ENCODE results near the gene PRKAA1.
"Not testable (repeated sequence)": the region's sequence is repeated elsewhere in the genome, so short reads cannot be mapped to it uniquely, and the experiment has no call there.

The PRKAA1 gene

DNA sequence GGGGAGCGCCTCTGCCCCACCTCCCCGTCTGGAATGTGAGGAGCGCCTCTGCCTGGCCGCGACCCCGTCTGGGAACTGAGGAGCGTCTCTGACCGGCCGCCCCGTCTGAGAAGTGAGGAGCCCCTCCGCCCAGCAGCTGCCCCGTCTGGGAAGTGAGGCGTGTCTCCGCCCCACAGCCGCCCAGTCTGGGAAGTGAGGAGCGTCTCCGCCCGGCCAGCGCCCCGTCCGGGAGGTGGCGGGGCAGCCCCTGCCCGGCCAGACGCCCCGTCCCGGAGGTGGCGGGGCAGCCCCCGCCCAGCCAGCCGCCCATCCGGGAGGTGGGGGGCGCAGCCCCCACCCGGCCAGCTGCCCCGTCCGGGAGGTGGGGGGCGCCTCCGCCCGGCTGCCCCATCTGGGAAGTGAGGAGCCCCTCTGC, 75.7 kb downstream of the PRKAA1 start:
- DNase-seq (ENCODE audit: low read depth), result not testable (repeated sequence)

DNA sequence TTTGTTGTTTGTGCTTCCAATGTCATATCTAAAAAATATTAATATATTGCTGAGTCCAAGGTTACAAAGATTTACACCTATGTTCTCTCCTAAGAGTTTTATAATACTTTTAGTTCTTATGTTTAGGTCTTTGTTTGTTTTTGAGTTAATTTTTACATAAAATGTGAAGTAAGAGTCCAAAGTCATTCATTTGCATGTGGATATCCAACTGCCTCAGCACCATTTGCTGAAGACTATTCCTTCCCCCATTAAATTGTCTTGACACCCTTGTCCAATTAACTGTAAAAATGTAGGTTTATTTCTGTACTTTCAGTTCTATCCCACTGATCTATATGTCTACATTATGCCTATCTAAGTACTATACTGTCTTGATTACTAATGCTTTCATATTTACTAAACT, 78.1 kb downstream of the PRKAA1 start:
- no peak for DNase-seq (ENCODE audit: low read depth)

DNA sequence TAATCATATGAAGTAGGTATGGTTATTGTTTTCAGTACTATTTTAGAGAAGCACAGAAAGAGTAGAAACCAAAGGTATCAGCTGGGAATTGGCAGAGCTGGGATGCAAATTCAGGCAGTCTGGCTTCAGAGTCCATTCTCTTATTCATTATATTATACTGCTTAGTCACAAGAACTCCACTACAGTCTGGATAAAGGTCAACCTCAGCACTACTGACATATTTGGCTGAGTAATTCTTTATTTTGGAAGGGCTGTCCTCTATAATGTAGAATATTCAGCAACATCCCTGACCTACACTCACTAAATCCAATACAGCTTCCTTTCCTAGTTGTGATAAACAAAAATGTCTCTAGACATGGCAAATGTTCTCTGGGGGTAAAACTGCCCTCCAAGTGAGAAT, 80.9 kb downstream of the PRKAA1 start:
- no peak for DNase-seq (ENCODE audit: low read depth)

DNA sequence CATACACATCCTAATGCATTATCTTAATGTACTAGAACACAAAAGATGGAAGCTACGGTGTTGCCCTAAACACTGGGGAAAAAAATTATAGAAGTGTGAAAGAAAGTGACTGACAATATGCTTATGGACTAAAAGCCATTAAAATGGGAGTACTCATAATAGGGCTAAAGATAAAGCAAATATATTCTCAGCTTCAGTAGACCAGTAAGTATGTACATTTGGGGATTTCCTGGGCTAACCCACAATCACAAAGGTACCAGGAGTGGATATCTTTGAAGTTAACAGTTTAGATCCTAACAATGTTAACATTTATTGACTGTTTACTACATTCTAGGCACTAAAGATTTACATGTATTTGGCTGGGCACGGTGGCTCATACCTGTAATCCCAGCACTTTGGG, 81.6 kb downstream of the PRKAA1 start:
- no peak for DNase-seq (ENCODE audit: low read depth)

DNA sequence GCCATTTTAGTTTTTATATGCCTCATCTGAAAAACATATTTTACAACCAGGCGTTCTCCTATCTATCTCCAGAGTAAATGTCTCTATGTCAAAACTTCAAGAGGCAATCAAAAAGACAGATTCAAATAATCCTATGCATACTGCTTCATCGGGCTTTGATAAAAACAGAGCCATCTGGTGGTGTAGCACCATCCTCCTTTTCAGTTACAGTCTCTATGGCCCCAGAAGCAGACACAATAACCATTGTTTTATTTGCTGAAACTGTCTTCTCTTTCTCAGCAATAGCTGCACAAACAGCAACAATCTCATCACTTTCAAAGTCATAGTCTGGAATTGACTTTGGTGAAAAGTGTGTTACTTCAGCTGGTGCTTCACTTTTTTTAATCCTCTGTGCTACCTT, 82.2 kb downstream of the PRKAA1 start:
- DNase-seq (ENCODE audit: low read depth), result no peak

DNA sequence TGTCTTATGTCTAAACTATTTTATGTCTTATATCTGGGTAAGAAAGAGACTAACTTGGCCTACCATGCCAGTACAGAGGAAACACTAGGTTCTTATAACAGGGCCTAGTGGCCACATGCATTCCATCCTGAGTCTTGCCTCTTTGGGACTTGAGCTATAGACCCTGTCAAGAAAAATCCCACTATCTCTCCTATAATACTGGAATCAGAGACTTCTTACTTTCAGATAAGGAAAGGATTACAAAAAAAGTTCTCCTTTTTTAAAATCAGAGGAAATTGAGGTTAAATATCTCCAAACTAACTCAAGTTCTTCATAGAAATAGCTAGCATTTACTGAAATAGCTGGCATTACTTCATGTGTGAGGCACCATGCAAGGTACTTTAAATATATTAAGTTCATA, 84.2 kb downstream of the PRKAA1 start:
- DNase-seq (ENCODE audit: low read depth), result no peak

DNA sequence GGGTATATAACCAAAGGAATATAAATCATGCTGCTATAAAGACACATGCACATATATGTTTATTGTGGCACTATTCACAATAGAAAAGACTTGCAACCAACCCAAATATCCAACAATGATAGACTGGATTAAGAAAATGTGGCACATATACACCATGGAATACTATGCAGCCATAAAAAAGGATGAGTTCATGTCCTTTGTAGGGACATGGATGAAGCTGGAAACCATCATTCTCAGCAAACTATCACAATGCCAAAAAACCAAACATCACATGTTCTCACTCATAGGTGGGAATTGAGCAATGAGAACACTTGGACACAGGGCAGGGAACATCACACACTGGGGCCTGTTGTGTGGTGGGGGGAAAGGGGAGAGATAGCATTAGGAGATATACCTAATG, 87.6 kb downstream of the PRKAA1 start:
- DNase-seq (ENCODE audit: low read depth), result not testable (repeated sequence)

All from stimulated activated CD4-positive, alpha-beta T cell treated with anti-CD3 and anti-CD28 coated beads, Interleukin-2, amount 100 ng/mL, for 4 hours (primary cell).